GM19351 (cell line): ENCODE results near the gene RHOXF1.
"Not testable (repeated sequence)": the region's sequence is repeated elsewhere in the genome, so short reads cannot be mapped to it uniquely, and the experiment has no call there.

ENCODE experiments used
- ATAC-seq: cut with Tn5 transposase; IDR thresholded peaks from one replicate; pipeline ENCODE4 v1.9.1; 2021; ENCODE audit warnings: mild to moderate bottlenecking, moderate library complexity; ENCODE audit not compliant: unreplicated experiment

The RHOXF1 gene

DNA sequence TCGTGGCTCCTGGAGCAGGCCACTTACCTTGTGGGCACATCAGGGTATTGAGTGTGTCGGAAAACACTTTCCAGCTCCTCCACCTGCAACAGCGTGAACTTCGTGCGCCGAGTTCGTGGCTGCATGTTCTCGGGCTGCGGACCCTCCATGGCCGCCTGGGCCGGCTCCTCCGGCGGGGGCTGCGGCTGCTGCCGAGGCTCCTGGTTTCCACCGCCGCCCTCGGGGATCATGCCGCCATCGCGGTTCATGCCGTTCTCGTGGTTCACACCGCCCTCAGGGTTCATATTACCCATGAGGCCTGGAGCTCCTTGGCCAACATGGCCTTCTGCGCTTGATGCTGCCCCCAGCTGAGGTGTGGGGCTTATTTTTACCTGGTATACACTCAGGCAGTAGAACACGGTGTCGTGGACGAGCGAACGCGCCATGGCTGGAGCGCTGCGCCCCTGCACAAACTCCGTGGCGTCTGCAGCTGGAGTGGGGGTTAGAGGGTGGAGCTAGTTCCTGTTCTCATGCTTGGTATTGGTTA, at the start of gene RHOXF1:
RHOXF1 (minus strand) TSS at position 476 of the 526 bp plus-strand sequence; CDS start at position 425, 51 bp downstream.
- no peak for ATAC-seq

- not testable (repeated sequence) for ATAC-seq
Observed at GRCh38 chrX:120159086-120159485, 43.4 kb upstream of the RHOXF1 start.

DNA sequence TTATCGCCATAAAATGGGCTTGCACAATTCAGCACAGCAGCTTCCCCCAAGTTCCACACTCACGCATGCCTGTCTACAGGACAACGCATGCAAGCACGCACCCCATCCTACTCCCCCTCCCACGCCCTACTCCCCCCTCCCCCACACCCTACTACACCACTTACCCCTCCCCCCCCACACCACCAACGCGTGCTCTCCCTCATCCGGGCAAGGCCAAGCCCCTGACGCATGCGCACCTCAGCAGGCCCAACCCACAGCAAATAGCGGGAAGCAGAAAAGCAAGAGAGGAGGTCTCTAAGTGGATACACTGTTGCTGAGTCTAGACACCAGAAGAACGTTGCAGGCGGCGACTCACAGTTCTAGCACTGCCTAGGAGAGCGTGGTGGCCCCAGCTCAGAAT, 42.6 kb upstream of the RHOXF1 start, which contains the start of gene RHOXF2:
RHOXF2 (plus strand) TSS at position 301 of the 400 bp plus-strand sequence. CDS start 138 bp downstream, outside the sequence.
- ATAC-seq = not testable (repeated sequence)

DNA sequence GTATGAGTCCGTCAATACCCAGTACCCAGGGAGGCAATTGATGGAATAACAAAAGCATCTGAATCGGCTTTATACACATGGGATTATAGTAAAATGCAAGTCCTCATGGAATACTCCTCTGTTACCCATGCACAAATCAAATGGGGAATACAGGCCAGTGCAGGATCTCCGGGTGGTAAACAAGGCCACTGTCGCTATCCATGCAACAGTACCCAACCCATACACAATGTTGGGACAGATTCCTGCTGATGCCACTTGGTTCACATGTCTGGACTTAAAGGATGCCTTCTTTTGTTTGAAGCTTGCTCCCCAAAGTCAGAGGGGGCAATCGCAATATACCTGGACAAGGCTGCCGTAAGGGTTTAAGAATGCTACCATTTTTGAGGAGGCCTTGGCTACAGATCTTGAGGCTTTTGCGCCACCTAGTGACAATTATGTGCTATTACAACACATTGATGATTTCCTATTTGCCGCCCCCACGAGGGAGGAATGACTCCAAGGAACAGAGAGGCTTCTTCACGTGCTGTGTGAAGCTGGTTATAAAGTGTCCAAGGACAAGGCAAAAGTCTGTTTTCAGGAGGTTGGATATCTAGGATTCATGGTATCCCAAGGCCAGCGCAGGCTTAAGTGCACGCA, 34.5 kb upstream of the RHOXF1 start:
- ATAC-seq = peak; percentile 45

DNA sequence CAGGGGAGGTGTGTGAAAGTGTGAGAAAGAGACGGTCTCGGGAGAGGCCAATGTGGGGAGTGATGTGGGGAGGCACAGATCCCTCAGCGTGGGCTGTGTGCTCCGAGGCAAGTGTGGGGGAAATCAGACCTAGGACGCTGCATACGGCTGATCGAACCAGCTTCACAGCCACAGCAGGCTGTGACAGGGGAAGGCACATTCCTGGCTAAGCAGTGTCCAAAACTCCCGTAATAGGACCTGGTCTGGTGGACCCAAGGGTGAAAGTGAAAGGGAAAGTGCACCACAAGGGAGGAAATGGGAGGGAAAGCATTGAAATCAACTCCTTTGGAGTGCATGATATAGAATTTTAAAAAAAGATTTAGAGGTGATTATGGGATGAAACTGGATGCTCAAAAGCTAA, 31.8 kb upstream of the RHOXF1 start:
- ATAC-seq = no peak

GRCh38 chrX:120146323-120146722, 30.6 kb upstream of the RHOXF1 start:
- not testable (repeated sequence) for ATAC-seq

- no peak for ATAC-seq
Observed at GRCh38 chrX:120145295-120145925, 29.7 kb upstream of the RHOXF1 start.

- no peak for ATAC-seq
Observed at GRCh38 chrX:120144178-120144844, 28.6 kb upstream of the RHOXF1 start.

DNA sequence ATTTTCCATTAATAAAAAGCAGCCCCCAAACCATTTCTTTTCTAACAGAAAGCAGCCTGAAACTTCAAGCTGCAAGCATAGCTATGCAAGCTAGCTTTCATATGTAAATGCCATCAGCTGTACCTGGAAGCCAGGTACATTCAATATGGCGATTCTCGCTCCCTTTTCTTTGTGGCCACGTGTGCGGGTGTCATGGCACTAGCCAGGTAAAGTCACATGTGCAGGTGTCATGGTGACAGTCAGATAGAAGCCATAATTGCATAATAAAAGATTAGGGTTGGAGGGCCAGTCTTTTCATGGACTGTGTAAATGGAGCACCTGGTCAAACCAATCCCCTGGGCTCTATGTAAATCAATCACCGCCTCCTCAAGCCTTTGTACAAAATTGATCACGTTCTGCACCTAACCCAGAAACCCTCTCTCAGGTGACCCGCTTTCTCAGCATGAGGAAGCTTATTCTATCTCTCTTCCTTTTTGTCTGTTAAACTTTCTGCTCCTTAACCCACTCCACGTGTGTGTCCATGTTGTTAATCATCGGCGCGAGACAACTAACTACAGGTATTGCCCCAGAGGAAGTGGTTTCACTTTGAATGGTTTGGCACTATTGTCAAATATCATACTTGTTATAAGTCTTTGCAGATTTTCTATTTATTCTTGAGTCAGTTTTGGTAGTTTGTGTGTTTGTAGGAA, 24.7 kb upstream of the RHOXF1 start:
- ATAC-seq = peak; percentile 44

DNA sequence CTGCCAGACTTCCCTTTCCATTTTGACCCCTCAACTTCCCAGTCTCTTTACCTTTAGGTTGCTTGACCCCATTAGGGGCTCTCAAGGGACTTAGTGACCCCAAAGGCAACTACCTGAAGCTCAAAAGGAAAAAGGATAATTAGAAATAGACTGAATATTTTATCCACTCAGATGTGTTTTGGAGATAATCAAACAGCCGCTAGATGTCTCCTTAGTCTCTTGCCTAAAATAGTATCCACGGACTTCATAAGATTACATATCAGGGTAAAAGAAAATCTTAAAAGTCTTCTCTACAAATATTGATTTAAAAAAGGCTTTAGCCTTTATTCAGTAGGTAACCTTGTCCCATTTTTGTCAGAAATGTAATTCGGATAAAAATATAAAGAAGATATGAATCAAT, 21.7 kb upstream of the RHOXF1 start:
- no peak for ATAC-seq

DNA sequence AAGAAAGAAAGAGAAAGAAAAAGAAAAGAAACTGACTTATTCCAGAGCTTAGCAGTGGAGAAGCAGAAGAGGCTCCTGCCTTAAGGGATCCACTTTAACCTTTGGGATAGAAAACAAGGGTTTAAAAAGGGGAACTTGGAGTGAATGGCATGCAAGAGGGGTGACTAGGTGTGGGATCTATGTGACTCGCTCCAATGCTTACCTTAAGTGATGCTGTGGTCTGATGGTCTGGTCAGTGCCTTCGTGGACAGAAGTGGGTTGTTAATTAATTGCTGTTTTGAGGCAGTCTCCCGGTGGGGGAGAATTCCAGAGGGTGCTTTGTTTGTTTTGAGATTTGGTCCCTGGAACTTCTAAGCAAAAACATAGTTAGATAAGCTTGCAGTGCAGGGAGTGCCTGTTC, 21.1 kb upstream of the RHOXF1 start:
- ATAC-seq = no peak

DNA sequence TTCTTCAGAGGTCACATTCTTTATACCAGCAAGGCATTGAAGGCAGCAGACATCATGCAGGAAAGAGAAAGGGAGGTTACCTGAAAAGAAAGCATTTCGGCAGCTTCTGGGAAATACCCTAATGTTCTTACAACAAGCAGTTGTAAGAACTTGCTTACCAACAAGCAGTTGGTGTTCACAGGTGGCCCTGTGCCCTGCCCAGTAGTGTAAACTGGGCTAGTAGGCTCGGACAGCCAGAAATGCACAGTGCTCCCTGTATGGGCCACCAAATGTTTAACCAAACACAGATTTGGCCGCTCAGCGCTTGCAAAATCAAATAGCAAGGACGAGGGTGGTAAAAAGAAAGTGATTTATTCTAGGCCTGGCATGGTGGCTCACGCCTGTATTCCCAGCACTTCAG, 20.4 kb upstream of the RHOXF1 start:
- no peak for ATAC-seq

- ATAC-seq = not testable (repeated sequence)
Observed at GRCh38 chrX:120128306-120128846, 12.7 kb upstream of the RHOXF1 start.

- no peak for ATAC-seq
Observed at GRCh38 chrX:120125444-120125843, 9.7 kb upstream of the RHOXF1 start.

DNA sequence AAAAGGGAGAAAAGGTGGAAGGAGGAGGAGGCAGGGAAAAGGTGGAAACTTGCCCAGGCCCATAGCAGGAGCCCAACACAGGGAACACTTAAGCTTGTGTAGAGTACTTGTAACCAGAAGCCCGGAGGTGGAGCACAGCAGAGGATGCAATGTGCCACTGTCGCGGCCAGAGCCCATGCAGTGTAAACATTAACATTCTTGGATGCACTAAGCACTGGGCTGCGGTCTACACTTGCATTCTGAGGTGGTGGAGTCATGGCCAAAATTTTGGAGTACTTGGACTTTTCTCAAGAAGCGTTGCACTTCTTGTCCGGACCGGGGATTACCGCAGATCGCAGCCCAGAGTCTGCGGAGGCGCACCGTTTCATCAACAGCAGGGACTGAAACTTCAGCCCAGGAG, 4.5 kb upstream of the RHOXF1 start:
- no peak for ATAC-seq

DNA sequence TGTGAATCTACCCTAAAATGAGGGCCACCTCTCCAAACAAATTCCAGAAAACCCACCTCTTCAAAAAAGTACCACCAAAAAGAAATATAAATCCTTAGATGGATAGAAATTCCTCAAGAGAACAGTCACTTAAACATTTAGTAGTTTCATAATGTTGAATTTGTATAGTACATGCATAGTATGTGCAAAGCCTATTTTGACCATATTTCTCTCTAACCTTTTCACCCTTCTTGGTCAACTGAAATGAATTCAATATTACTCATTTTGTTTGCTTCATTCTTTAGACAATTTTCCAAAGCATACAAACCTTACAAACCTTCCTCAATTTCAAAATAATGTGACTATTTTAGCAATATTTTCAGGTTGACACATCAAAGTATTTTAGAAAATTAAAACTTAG, 4.1 kb downstream of the RHOXF1 start:
- ATAC-seq = no peak

DNA sequence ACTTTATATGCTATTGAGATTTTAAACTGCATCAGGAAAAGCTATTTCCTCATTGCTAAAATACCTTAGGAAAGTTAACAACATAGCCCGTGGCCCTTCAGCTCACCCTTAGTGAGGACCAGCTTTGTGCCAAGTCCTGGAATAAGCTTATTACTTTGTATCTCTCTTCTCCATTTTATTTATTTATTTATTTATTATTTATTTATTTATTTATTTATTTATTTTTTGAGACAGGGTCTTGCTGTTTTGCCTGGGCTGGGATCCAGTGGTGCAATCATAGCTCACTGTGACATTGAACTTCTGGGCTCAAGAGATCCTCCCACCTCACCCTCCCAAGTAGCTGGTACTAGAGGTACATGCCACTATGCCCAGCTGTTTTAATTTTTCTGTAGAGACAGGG, 6.3 kb downstream of the RHOXF1 start:
- no peak for ATAC-seq

- ATAC-seq = not testable (repeated sequence)
Observed at GRCh38 chrX:120104707-120105106, 11.0 kb downstream of the RHOXF1 start.

DNA sequence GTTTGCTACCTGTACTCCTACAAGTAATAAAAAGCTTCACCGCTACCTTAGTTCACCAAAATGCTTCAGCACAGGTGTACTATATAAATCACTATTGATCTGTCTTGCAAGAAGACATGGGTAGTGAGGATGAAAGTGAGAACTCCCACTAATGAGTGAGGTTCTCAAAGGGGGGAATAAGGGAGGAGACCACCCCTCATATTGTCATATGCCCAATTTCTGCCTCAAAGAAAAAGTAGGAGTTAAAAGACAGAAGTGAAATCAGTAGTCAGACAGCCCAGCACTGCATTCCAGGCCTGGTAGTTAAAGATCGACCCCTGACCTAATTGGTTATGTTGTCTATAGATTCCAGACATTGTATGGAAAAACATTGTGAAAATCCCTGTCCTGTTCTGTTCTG, 14.7 kb downstream of the RHOXF1 start:
- not testable (repeated sequence) for ATAC-seq

- ATAC-seq = no peak
Observed at GRCh38 chrX:120090208-120090607, 25.5 kb downstream of the RHOXF1 start.
